ENCODE results near the gene KRTAP3-1. TPM values are rescaled to one million over a fixed set of nuclear protein-coding genes. Genes with fewer than 3 reads are reported as not detected.
"Not testable (repeated sequence)": the region's sequence is repeated elsewhere in the genome, so short reads cannot be mapped to it uniquely, and the experiment has no call there.

The KRTAP3-1 gene
- not detected for total RNA-seq

DNA sequence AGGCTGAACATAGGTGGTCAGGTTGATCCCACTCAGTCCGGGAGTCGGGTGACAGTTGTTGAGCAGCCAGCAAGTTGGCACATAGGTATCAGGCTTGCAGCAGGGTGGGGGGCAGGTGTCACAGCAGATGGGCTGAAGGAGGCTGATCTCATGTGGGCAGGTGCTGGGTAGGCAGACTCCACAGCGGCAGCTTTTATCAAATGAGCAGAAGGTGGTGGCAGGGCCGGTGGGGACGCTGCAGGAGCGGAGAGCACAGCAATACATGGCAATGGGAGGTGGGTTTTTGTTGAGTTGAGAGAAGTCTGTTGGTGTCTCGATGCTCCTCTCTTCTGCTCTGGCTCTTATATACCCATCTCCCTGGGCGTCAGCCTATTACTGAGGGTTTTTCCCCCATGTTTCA is at the start of gene KRTAP3-1:
Gene KRTAP3-1 (minus strand): TSS at position 318 of the 400 bp plus-strand sequence. CDS start 54 bp downstream, at position 264.
- H3K4me1 ChIP-seq = no peaks in the 10 kb centered on the region
- 81 to 87% methylated on average over 3 to 7 of the region's 8 CpGs for WGBS, 2 donors (ENCODE audit: low coverage in 1 of 2)
- TF ChIP-seq POLR2A (IDR thresholded peaks at IDR 0.05) (no peak), EP300 (IDR thresholded peaks at IDR 0.05) (no peak), POLR2AphosphoS5 (IDR thresholded peaks at IDR 0.05) (no peak)
- TF ChIP-seq, protein P1, sequence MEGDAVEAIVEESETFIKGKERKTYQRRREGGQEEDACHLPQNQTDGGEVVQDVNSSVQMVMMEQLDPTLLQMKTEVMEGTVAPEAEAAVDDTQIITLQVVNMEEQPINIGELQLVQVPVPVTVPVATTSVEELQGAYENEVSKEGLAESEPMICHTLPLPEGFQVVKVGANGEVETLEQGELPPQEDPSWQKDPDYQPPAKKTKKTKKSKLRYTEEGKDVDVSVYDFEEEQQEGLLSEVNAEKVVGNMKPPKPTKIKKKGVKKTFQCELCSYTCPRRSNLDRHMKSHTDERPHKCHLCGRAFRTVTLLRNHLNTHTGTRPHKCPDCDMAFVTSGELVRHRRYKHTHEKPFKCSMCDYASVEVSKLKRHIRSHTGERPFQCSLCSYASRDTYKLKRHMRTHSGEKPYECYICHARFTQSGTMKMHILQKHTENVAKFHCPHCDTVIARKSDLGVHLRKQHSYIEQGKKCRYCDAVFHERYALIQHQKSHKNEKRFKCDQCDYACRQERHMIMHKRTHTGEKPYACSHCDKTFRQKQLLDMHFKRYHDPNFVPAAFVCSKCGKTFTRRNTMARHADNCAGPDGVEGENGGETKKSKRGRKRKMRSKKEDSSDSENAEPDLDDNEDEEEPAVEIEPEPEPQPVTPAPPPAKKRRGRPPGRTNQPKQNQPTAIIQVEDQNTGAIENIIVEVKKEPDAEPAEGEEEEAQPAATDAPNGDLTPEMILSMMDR (IDR thresholded peaks at IDR 0.05) = no peak
- H3K27me3 ChIP-seq = no peaks in the 10 kb centered on the region
- no peak within 1 kb of the TSS for H3K4me3 ChIP-seq
- H3K36me3 ChIP-seq = no peaks in the 10 kb centered on the region
- H3K27ac ChIP-seq = no peak within 1 kb of the TSS
- no peak for ATAC-seq
- no peaks in the 10 kb centered on the region for H3K9me3 ChIP-seq

DNA sequence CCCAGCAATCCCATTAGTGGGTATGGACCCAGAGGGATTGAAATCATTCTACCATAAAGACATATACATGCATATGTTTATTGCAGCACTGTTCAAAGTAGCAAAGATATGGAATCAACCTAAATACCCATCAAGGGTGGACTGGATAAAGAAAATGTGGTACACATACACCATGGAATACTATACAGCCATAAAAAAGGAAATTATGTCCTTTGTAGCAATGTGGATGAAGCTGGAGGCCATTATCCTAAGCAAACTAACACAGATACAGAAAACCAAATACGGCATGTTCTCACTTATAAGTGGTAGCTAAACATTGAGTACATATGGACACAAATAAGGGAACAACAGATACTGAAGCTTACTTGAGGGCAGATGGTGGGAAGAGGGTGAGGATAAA is 48.6 kb upstream of the KRTAP3-1 start:
- H3K27ac ChIP-seq = no peak overlapping the region
- TF ChIP-seq EP300 (IDR thresholded peaks at IDR 0.05) = no peak
- TF ChIP-seq, protein P1 (IDR thresholded peaks at IDR 0.05) = no peak
- no peak for TF ChIP-seq POLR2A (IDR thresholded peaks at IDR 0.05)
- TF ChIP-seq POLR2AphosphoS5 (IDR thresholded peaks at IDR 0.05) = no peak
- H3K4me1 ChIP-seq = no peaks in the 10 kb centered on the region
- 86 to 100% methylated on average over 1 of the region's 1 CpG for WGBS, 2 donors (ENCODE audit: low coverage in 1 of 2)
- no peak for ATAC-seq
- peaks cover 0 to 11% (median 0%) of the 10 kb centered on the region in 3 donors for H3K9me3 ChIP-seq
- H3K27me3 ChIP-seq = peaks cover 30% of the 10 kb centered on the region
- H3K36me3 ChIP-seq = no peaks in the 10 kb centered on the region
- no peak overlapping the region for H3K4me3 ChIP-seq

DNA sequence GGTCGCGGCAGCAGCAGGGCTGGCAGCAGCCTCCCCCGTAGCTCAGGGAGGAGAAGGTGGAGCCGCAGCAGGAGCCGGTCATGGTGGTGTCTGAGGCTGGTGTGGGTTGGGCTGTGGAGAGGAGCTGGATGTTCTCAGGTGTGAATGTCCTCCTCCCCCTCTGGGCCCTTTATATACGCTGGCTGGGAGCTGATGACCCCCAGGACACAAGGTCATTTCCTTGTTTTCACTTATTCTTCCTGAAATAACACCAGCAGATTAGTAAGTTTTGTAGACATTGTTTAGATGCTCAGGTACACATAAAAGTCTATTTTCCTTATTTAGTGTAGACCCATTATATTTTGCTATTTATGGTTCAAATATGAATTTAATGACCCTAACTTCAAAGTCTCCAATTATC is 46.2 kb upstream of the KRTAP3-1 start, which contains the start of gene KRTAP2-2:
Gene KRTAP2-2 (minus strand): TSS at position 101 of the 400 bp plus-strand sequence. CDS start 19 bp downstream, at position 82.
- 30% methylated on average over 1 of the region's 6 CpGs; no CpG with 5 or more reads in 1 of the 2 donors for WGBS, 2 donors (ENCODE audit: low coverage in 1 of 2)
- H3K27ac ChIP-seq, ATAC-seq, H3K4me3 ChIP-seq, H3K4me1 ChIP-seq, H3K36me3 ChIP-seq: not testable (repeated sequence)
- H3K27me3 ChIP-seq = peaks cover 32% of the 10 kb centered on the region
- peaks cover 0 to 11% (median 0%) of the 10 kb centered on the region in 3 donors for H3K9me3 ChIP-seq

DNA sequence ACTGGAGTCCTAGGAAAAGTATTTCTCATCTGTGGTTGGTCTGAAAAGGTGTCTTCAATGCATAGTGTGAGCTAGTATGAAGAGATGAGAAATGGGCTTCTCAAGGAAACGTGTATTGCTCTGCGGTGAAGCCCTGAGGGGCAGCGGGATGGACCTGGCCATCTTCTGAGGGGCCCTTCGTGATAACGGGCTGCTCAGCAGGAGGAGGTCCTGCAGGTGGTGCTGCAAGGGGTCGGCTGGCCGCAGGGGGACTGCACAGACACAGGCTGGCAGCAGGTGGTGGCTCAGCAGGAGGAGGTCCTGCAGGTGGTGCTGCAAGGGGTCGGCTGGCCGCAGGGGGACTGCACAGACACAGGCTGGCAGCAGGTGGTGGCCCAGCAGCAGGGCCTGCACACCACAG is 45.6 kb upstream of the KRTAP3-1 start:
- not testable (repeated sequence) for ATAC-seq, H3K27ac ChIP-seq, H3K4me1 ChIP-seq, H3K36me3 ChIP-seq, H3K4me3 ChIP-seq
- Histone ChIP-seq H3K27me3 (peaks cover 31% of the 10 kb centered on the region), H3K9me3 (peaks cover 0 to 11% (median 0%) of the 10 kb centered on the region in 3 donors)
- WGBS, 2 donors (ENCODE audit: low coverage in 1 of 2) = 40% methylated on average over 1 of the region's 9 CpGs; no CpG with 5 or more reads in 1 of the 2 donors

DNA sequence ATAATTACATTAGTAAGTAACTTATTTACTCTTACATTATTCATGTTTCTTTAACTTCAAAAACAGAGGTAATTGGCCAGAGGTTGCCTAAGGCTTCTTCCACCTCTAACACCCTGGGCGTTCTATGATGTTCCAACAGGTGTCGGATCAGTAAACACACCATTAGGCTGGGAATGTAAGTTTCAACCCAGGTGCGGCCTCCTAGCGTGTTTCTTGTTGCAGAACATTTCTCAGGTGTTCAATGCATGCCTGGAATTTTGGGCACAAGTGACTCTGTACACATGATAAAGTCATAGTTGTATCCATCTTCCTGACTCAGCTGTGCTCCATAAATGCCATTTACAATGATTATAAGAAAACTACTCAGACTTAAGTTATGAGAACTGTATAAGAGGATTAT is 45.1 kb upstream of the KRTAP3-1 start:
- H3K27me3 ChIP-seq = peaks cover 27% of the 10 kb centered on the region
- peaks cover 0 to 11% (median 0%) of the 10 kb centered on the region in 3 donors for H3K9me3 ChIP-seq
- ATAC-seq = no peak
- H3K4me3 ChIP-seq = no peak overlapping the region
- WGBS, 2 donors (ENCODE audit: low coverage in 1 of 2) = 90 to 94% methylated on average over 4 of the region's 4 CpGs
- TF ChIP-seq, protein P1 (IDR thresholded peaks at IDR 0.05) = no peak
- TF ChIP-seq POLR2AphosphoS5 (IDR thresholded peaks at IDR 0.05) (no peak), EP300 (IDR thresholded peaks at IDR 0.05) (no peak), POLR2A (IDR thresholded peaks at IDR 0.05) (no peak)
- H3K4me1 ChIP-seq = no peaks in the 10 kb centered on the region
- H3K27ac ChIP-seq = no peak overlapping the region
- H3K36me3 ChIP-seq = no peaks in the 10 kb centered on the region

DNA sequence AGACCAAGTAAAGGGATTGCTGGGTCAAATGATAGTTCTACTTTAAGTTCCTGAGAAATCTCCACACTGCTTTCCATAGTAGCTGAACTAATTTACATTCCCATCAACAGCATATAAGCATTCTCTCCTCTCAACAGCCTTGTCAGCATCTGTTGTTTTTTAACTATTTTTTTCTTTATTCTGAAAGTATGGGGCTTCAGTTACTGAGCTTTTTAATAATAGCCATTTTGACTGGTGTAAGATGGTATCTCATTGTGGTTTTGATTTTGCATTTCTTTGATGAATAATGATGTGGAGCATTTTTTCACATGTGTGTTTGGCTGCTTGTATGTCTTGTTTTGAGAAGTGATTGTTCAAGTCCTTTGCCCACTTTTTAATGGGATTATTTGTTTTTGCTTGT is 43.6 kb upstream of the KRTAP3-1 start:
- ATAC-seq = no peak

More for the DNA sequence above, 43.6 kb upstream of the KRTAP3-1 start:
- Histone ChIP-seq H3K27me3 (peaks cover 28% of the 10 kb centered on the region), H3K9me3 (peaks cover 0 to 7% (median 0%) of the 10 kb centered on the region in 3 donors), H3K4me3 (no peak overlapping the region), H3K4me1 (no peaks in the 10 kb centered on the region), H3K27ac (no peak overlapping the region), H3K36me3 (no peaks in the 10 kb centered on the region)
- TF ChIP-seq EP300 (IDR thresholded peaks at IDR 0.05) (no peak), POLR2AphosphoS5 (IDR thresholded peaks at IDR 0.05) (no peak), POLR2A (IDR thresholded peaks at IDR 0.05) (no peak)
- TF ChIP-seq, protein P1 (IDR thresholded peaks at IDR 0.05) = no peak
